MM.1S (cell line): ENCODE results near the gene HCLS1.

Source experiments
- EZH2 ChIP-seq: fragments of 300-600 bp; sonication (generic); optimal IDR thresholded peaks from 2 replicates; pipeline ENCODE3; 2017; ENCODE audit warnings: low read depth, mild to moderate bottlenecking, antibody characterized with exemption, low read length, mixed read lengths
- EZH2phosphoT487 ChIP-seq: fragments of 300-600 bp; sonication (generic); IDR thresholded peaks from 2 replicates; pipeline ENCODE4 v1.6.1; 2018; ENCODE audit warnings: antibody characterized with exemption, low read length
- TF ChIP-seq, protein P1 (sequence below): fragments of 300-600 bp; sonication (generic); IDR thresholded peaks from 2 replicates; pipeline ENCODE4 v1.5.1; 2016; ENCODE audit warnings: antibody characterized with exemption, low read length, mixed read lengths

- TF ChIP-seq EZH2 = no peak
- TF ChIP-seq, protein P1, sequence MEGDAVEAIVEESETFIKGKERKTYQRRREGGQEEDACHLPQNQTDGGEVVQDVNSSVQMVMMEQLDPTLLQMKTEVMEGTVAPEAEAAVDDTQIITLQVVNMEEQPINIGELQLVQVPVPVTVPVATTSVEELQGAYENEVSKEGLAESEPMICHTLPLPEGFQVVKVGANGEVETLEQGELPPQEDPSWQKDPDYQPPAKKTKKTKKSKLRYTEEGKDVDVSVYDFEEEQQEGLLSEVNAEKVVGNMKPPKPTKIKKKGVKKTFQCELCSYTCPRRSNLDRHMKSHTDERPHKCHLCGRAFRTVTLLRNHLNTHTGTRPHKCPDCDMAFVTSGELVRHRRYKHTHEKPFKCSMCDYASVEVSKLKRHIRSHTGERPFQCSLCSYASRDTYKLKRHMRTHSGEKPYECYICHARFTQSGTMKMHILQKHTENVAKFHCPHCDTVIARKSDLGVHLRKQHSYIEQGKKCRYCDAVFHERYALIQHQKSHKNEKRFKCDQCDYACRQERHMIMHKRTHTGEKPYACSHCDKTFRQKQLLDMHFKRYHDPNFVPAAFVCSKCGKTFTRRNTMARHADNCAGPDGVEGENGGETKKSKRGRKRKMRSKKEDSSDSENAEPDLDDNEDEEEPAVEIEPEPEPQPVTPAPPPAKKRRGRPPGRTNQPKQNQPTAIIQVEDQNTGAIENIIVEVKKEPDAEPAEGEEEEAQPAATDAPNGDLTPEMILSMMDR = no peak
- no peak for TF ChIP-seq EZH2phosphoT487
Observed at GRCh38 chr3:121606106-121606505, 54.6 kb downstream of the HCLS1 start.
